OCI-LY1 (cell line): ENCODE measurements around the gene SLC2A13.

Experiments
- H2AFZ ChIP-seq: fragments of 200-600 bp; sonication (generic), shearing (Covaris generic); 2 replicates; pipeline ENCODE4 v1.6.0; 2014; ENCODE audit warnings: antibody characterized with exemption, mild to moderate bottlenecking, low read length
- H3F3A ChIP-seq: fragments of 200-600 bp; sonication (generic), shearing (Covaris generic); 2 replicates; pipeline ENCODE4 v1.6.0; 2014; ENCODE audit warnings: mild to moderate bottlenecking, antibody characterized with exemption, low read length, moderate library complexity; ENCODE audit not compliant: insufficient read depth
- H3K27ac ChIP-seq: fragments of 200-600 bp; sonication (generic); 2 replicates; pipeline ENCODE4 v1.5.1; 2014; ENCODE audit warnings: low read length, mixed run types, mild to moderate bottlenecking, low read depth; ENCODE audit not compliant: poor library complexity, severe bottlenecking
- H3K27me3 ChIP-seq: fragments of 200-600 bp; sonication (generic); 2 replicates; pipeline ENCODE4 v1.6.0; 2014; ENCODE audit warnings: antibody characterized with exemption, mild to moderate bottlenecking, low read length, moderate library complexity; ENCODE audit not compliant: insufficient read depth
- H3K36me3 ChIP-seq: fragments of 200-600 bp; sonication (generic); 2 replicates; pipeline ENCODE4 v1.6.1; 2014; ENCODE audit warnings: mild to moderate bottlenecking, antibody characterized with exemption, low read length, moderate library complexity, mixed read lengths; ENCODE audit not compliant: insufficient read depth
- H3K4me1 ChIP-seq: fragments of 200-600 bp; sonication (generic); 2 replicates; pipeline ENCODE4 v1.5.1; 2014; ENCODE audit warnings: mild to moderate bottlenecking, low read length, moderate library complexity; ENCODE audit not compliant: insufficient read depth, severe bottlenecking
- H3K4me2 ChIP-seq: fragments of 200-600 bp; sonication (generic), shearing (Covaris generic); 2 replicates; pipeline ENCODE4 v1.6.1; 2014; ENCODE audit warnings: low read length
- H3K4me3 ChIP-seq: fragments of 200-600 bp; sonication (generic); 2 replicates; pipeline ENCODE4 v1.5.1; 2014; ENCODE audit warnings: low read length, low read depth, mild to moderate bottlenecking, mixed read lengths; ENCODE audit not compliant: poor library complexity, severe bottlenecking
- H3K79me2 ChIP-seq: fragments of 200-600 bp; shearing (Covaris generic); 2 replicates; pipeline ENCODE4 v1.6.1; 2016; ENCODE audit warnings: mixed run types, low read length, mixed read lengths; ENCODE audit not compliant: insufficient read depth
- H3K9ac ChIP-seq: fragments of 200-600 bp; sonication (generic), shearing (Covaris generic); 2 replicates; pipeline ENCODE4 v1.6.1; 2014; ENCODE audit warnings: mild to moderate bottlenecking, low read length, mixed read lengths
- H3K9me2 ChIP-seq: fragments of 200-600 bp; sonication (generic), shearing (Covaris generic); 2 replicates; pipeline ENCODE4 v1.6.1; 2014; ENCODE audit warnings: low read depth, mild to moderate bottlenecking, low read length, mixed read lengths
- H3K9me3 ChIP-seq: fragments of 200-600 bp; shearing (Covaris generic); 2 replicates; pipeline ENCODE4 v1.6.1; 2014; ENCODE audit warnings: low read length, mixed read lengths
- H4K20me1 ChIP-seq: fragments of 200-600 bp; sonication (generic), shearing (Covaris generic); 2 replicates; pipeline ENCODE4 v1.6.0; 2016; ENCODE audit warnings: mild to moderate bottlenecking, low read length; ENCODE audit not compliant: insufficient read depth
- EZH2 ChIP-seq: fragments of 200-600 bp; sonication (generic), shearing (Covaris generic); IDR thresholded peaks from 2 replicates; pipeline ENCODE4 v1.8.0; 2017; ENCODE audit warnings: borderline replicate concordance, mixed run types, mild to moderate bottlenecking, antibody characterized with exemption, low read length, moderate library complexity, mixed read lengths
- TF ChIP-seq, protein P1 (sequence below): fragments of 200-600 bp; sonication (generic), shearing (Covaris generic); IDR thresholded peaks from 2 replicates; pipeline ENCODE4 v1.5.1; 2017; ENCODE audit warnings: mild to moderate bottlenecking, antibody characterized with exemption, low read length, moderate library complexity, mixed read lengths

SLC2A13 gene

DNA sequence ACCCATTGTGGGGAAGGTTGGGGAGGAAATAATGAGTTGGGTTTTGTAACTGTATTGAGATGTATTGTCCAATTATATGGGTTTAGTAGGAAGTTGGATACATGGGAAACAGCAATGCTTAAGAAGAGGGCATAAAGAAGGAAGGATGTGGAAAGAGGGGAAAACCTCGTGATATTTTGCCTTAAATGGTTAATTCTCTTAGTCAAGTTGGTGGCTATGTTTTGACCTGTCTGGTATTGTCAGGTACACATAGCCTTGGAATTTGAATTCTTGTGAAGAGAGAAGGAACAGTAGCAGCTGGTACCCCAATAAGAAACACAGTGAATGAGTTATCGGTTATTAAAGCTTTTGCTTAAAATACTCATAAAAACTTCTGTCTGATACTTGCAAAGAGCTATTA, 32.6 kb upstream of the SLC2A13 start:
- H3K9ac ChIP-seq = no peak overlapping the region
- H3K79me2 ChIP-seq = no peaks in the 10 kb centered on the region
- no peaks in the 10 kb centered on the region for H3K27me3 ChIP-seq
- no peaks in the 10 kb centered on the region for H3K9me2 ChIP-seq
- no peak overlapping the region for H2AFZ ChIP-seq
- no peaks in the 10 kb centered on the region for H3K9me3 ChIP-seq
- H3F3A ChIP-seq = no peaks in the 10 kb centered on the region
- no peaks in the 10 kb centered on the region for H3K36me3 ChIP-seq
- H4K20me1 ChIP-seq = no peaks in the 10 kb centered on the region
- H3K4me1 ChIP-seq = peaks cover 9% of the 10 kb centered on the region
- H3K4me3 ChIP-seq = no peak overlapping the region
- no peak for TF ChIP-seq EZH2
- TF ChIP-seq, protein P1, sequence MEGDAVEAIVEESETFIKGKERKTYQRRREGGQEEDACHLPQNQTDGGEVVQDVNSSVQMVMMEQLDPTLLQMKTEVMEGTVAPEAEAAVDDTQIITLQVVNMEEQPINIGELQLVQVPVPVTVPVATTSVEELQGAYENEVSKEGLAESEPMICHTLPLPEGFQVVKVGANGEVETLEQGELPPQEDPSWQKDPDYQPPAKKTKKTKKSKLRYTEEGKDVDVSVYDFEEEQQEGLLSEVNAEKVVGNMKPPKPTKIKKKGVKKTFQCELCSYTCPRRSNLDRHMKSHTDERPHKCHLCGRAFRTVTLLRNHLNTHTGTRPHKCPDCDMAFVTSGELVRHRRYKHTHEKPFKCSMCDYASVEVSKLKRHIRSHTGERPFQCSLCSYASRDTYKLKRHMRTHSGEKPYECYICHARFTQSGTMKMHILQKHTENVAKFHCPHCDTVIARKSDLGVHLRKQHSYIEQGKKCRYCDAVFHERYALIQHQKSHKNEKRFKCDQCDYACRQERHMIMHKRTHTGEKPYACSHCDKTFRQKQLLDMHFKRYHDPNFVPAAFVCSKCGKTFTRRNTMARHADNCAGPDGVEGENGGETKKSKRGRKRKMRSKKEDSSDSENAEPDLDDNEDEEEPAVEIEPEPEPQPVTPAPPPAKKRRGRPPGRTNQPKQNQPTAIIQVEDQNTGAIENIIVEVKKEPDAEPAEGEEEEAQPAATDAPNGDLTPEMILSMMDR = no peak
- no peak overlapping the region for H3K27ac ChIP-seq
- no peak overlapping the region for H3K4me2 ChIP-seq

DNA sequence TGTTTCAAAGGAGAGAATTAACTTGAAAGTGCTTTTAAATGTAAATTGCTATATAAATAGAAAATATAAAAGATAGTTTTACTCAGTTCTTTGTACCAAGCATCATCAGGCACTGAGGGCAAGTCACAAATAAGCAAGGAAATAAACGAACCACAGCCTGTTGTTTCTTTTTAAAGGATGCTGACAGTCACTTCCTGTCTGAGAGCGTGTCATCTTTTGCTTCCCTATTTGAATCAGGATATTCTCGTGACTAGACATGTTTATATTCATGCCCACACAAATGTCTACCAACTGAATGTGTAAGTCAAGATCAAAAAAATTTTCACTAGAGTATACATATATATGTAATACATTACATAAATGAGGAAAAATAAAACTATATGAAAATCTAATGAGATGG, 31.4 kb upstream of the SLC2A13 start:
- no peak overlapping the region for H3K27ac ChIP-seq
- no peaks in the 10 kb centered on the region for H3K79me2 ChIP-seq
- H2AFZ ChIP-seq = peak overlapping the region; percentile 95
- H4K20me1 ChIP-seq = no peaks in the 10 kb centered on the region
- no peaks in the 10 kb centered on the region for H3F3A ChIP-seq
- H3K4me1 ChIP-seq = peaks cover 9% of the 10 kb centered on the region
- H3K36me3 ChIP-seq = no peaks in the 10 kb centered on the region
- no peak overlapping the region for H3K4me2 ChIP-seq
- no peak overlapping the region for H3K9ac ChIP-seq
- no peaks in the 10 kb centered on the region for H3K9me2 ChIP-seq
- no peak overlapping the region for H3K4me3 ChIP-seq
- no peaks in the 10 kb centered on the region for H3K27me3 ChIP-seq
- TF ChIP-seq, protein P1 = no peak
- no peak for TF ChIP-seq EZH2
- no peaks in the 10 kb centered on the region for H3K9me3 ChIP-seq

DNA sequence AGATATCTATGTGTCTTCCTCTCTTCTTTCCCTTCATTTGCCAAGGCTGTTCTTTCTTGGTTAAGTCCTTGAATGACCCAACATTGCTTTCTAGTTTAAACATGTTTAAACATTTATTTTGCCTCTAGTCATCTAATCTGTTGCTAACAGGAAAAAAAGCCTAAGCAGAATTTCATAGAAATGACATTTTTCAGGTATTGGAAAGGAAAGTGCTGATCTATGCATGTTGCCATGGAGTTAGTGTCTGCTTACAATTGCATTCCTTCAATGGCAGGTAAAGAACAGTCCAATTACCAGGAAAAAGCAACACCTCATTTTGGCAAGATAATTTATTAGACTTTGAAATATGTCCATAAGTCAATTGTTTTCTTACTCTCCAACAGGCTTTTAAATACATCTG, 21.5 kb upstream of the SLC2A13 start:
- no peaks in the 10 kb centered on the region for H3F3A ChIP-seq
- H3K9ac ChIP-seq = no peak overlapping the region

More for the DNA sequence above, 21.5 kb upstream of the SLC2A13 start:
- no peak overlapping the region for H3K27ac ChIP-seq
- no peaks in the 10 kb centered on the region for H3K79me2 ChIP-seq
- H3K36me3 ChIP-seq = no peaks in the 10 kb centered on the region
- H3K4me1 ChIP-seq = no peaks in the 10 kb centered on the region
- H4K20me1 ChIP-seq = no peaks in the 10 kb centered on the region
- no peak overlapping the region for H3K4me3 ChIP-seq
- no peak overlapping the region for H3K4me2 ChIP-seq
- no peak for TF ChIP-seq EZH2
- TF ChIP-seq, protein P1 = no peak
- H3K27me3 ChIP-seq = no peaks in the 10 kb centered on the region
- no peak overlapping the region for H2AFZ ChIP-seq
- no peaks in the 10 kb centered on the region for H3K9me3 ChIP-seq
- H3K9me2 ChIP-seq = no peaks in the 10 kb centered on the region
